MM.1S (cell line): ENCODE results near the gene MYO9A.

Source experiments
- EZH2 ChIP-seq: fragments of 300-600 bp; sonication (generic); optimal IDR thresholded peaks from 2 replicates; pipeline ENCODE3; 2017; ENCODE audit warnings: low read depth, mild to moderate bottlenecking, antibody characterized with exemption, low read length, mixed read lengths
- EZH2phosphoT487 ChIP-seq: fragments of 300-600 bp; sonication (generic); IDR thresholded peaks from 2 replicates; pipeline ENCODE4 v1.6.1; 2018; ENCODE audit warnings: antibody characterized with exemption, low read length
- TF ChIP-seq, protein P1 (sequence below): fragments of 300-600 bp; sonication (generic); IDR thresholded peaks from 2 replicates; pipeline ENCODE4 v1.5.1; 2016; ENCODE audit warnings: antibody characterized with exemption, low read length, mixed read lengths

DNA sequence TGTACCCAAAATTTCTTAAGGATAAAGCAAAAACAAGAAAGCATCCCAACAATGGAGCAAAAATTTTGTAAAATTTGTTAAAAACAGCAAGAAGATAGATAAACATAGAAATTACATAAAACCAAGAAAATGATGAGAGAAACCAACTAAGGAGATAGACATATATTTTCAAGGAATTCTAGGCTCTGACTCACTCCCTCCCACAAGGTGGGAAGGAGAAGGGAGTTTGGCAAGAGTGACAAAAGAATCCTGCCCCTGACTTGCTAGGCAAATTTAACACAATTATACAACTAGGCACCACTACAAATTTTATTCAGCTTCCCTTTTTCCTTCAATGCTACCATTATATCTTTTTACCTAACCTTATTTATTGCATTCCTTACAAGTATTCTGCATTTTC lies 70.9 kb downstream of the MYO9A start:
- TF ChIP-seq, protein P1, sequence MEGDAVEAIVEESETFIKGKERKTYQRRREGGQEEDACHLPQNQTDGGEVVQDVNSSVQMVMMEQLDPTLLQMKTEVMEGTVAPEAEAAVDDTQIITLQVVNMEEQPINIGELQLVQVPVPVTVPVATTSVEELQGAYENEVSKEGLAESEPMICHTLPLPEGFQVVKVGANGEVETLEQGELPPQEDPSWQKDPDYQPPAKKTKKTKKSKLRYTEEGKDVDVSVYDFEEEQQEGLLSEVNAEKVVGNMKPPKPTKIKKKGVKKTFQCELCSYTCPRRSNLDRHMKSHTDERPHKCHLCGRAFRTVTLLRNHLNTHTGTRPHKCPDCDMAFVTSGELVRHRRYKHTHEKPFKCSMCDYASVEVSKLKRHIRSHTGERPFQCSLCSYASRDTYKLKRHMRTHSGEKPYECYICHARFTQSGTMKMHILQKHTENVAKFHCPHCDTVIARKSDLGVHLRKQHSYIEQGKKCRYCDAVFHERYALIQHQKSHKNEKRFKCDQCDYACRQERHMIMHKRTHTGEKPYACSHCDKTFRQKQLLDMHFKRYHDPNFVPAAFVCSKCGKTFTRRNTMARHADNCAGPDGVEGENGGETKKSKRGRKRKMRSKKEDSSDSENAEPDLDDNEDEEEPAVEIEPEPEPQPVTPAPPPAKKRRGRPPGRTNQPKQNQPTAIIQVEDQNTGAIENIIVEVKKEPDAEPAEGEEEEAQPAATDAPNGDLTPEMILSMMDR = no peak
- TF ChIP-seq EZH2 (no peak), EZH2phosphoT487 (no peak)
